Stimulated activated CD8-positive, alpha-beta memory T cell treated with anti-CD3 and anti-CD28 coated beads, Interleukin-12 subunit alpha, Interleukin-12 subunit beta, amount 100 ng/mL, for 4 hours (primary cell): ENCODE results near the gene IFIH1.
A peak's percentile ranks its signal among the peaks of the same experiment; 100 is the strongest.

ENCODE experiments used
- DNase-seq: peaks from one replicate; pipeline ENCODE4 v3.0.0-alpha.2; 2020; ENCODE audit warnings: low read depth

Gene IFIH1

GRCh38 chr2:162257425-162257824 lies 61.1 kb downstream of the IFIH1 start:
- no peak for DNase-seq

DNA sequence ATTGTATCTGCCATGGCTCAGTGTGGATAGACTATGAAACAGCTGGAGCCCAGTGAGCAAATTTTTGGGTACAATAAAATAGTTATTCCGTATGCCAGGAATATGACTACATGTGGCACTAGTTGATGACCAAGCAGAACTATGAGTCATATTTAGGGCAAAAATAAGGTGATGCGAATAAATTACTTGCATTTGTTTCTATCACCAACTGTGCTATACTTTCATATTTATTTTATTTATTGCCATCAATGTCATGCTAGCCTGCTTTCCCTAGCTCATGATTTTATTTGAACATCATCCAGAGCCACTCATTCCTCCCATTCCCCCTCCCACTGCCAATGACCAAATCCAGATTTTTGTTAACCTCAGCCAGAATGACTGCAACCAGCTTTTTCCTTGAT lies 61.9 kb downstream of the IFIH1 start:
- DNase-seq = no peak

- DNase-seq = no peak
Observed at GRCh38 chr2:162254236-162254871, 64.1 kb downstream of the IFIH1 start.

DNA sequence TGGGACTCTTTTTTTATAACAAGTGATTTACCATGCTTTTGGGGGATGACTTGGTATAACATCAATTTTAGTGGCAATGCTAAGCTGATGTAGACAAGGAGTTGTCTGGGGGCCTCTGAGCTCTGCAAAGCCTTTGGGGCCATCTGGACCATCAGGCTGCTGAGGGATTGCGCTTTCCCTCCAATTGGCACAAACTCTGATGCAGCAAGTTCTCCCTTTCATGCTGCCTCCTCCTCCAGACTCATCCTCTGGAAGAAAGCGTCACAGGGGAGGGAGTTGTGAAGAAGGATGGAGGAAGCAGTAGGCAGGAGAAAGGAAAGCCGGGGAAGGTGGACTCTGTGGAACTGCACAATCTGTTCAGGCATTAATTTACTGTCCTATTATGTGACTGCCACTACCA lies 65.0 kb downstream of the IFIH1 start:
- no peak for DNase-seq

GRCh38 chr2:162252153-162252552 lies 66.3 kb downstream of the IFIH1 start:
- DNase-seq = no peak

- DNase-seq = no peak
Observed at GRCh38 chr2:162245781-162246180, 72.7 kb downstream of the IFIH1 start.

DNA sequence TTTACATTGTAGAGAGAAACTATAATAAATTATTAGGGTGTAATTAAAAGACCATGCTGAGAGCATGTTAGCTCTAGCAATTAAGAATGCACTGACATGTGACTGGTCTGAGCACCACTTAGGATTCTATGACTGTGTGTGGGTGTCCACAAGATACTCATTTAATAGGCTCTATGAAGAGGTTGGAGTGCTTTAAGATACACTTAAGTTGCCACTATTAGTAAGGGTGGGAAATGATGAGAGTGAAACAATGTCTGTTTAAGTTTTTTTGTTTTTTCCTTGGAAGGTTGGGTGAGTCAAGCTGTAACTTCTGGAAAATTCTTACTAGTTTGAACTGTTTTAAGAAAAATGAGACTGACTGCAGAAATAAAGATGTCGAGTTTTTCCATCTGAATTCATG lies 73.4 kb downstream of the IFIH1 start:
- DNase-seq = no peak

DNA sequence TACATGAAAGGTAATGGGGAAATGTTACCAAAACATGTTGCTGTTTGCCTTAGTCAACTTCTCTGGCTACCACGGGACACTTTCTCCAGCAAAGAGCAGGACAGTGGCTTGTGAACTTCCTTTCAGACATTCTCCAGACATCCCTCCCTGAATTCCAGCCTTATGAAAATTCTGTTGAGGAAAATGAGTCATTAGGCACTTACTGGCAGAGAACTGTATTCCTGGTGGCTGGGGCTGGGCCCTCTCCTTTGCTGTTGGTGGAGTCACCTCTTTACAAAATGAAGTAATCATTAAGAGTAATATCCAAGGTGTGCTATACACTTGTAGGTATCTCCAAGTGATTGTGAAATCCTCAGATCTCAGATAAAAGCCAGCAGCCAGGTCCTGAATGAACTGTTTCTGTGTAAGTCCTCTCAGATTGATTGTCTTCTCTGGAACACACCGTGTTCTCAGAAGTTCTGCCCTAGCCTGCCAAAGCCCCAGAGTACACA lies 73.9 kb downstream of the IFIH1 start:
- no peak for DNase-seq

DNA sequence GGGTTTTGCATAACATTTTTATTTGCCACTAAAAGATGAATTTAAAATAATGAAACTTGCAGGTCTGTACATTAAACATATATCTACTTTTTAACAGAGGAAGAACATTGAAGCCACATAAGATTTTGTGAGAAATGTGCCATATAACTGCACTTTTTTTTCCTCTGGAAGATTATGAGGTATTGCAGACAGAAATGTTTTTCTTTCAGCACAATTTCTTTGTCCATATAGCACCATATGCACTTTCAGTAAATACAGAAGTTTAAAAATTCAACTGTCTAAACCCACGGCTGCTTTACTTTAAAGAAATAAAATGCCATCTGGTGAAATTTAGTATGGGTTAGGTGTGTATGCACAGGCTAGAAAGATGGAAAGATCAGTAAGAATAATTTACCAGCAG lies 74.8 kb downstream of the IFIH1 start:
- no peak for DNase-seq

GRCh38 chr2:162243294-162243693 lies 75.2 kb downstream of the IFIH1 start, which contains the start of gene FAP:
Gene FAP (minus strand): TSS chr2:162243445. CDS start chr2:162243327, 118 bp downstream.
- no peak for DNase-seq

DNA sequence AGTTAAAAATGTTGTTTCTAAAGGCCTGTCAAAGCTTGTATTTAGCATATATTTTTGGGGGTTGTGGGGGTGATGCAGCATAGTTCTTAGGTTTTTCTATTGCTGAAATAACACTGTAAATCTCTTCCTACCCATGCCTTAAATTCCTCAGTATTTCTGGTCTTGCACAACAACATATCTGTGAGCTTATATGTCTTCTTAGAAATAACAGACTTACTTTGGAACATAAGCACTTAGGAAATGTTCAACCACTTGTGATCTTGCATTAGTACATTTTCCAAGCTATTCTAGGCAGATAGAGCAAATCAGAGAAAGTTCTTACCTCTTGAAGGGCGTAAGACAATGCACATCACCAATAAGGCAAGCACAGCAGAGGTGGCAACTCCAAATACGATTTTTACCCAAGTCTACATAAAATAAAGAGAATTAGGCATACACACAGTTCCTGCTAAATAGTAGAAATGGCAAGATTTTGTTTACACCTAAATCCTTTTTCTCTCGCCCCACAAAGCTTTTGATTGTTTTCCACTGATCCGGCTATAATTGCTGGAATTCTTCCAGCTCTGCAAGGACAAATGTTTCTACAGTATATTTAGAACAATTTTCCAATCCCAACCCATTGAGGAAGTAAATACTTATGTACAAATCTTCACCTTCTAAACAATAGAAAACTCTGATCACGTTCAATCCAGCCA lies 75.8 kb downstream of the IFIH1 start:
- no peak for DNase-seq

- no peak for DNase-seq
Observed at GRCh38 chr2:162241571-162241970, 76.9 kb downstream of the IFIH1 start.

GRCh38 chr2:162234620-162235462 lies 83.6 kb downstream of the IFIH1 start:
- DNase-seq = no peak

- no peak for DNase-seq
Observed at GRCh38 chr2:162233197-162233596, 85.3 kb downstream of the IFIH1 start.

GRCh38 chr2:162232671-162233070 lies 85.8 kb downstream of the IFIH1 start:
- DNase-seq = no peak

GRCh38 chr2:162232027-162232426 lies 86.5 kb downstream of the IFIH1 start:
- no peak for DNase-seq

DNA sequence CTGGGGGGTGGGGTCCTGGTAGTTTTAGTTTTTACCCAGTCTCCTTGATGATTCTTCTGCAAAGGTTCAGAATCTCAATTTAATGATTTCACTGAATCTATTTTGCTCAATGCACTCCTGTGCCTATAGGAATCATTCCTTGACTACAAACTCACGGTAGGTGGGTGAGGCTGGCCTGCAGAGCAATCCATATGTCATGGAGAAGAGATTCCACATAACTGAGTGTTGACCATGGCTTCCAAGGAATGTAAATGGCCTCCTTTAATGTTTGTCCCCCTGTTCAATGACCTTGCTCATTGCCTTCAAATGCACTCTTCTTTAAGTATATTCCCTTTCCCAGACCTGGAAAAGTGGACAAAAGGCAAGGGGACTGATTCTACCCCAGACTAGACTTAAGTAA lies 87.7 kb downstream of the IFIH1 start:
- no peak for DNase-seq

DNA sequence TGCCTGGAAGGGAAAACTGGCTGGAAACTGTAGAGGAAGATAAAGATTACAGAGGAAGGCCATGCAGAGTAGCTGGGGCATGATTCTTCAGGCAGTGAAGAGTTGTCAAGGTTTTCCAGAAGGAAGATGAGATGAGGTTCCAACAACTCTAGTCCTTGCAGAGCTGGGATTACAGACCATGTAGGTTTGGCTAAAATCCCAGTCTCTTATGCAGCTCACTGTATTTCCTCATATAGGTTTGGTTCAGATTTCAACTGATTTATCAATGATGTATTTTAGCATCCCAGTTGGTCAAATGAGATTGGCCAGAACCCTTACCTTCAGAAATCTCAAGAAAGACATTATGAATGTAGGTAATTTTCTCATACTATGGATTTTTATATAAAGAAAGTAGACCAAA lies 91.6 kb downstream of the IFIH1 start:
- DNase-seq = no peak

- DNase-seq = peak; percentile 11
Observed at GRCh38 chr2:162221064-162221463, 97.4 kb downstream of the IFIH1 start.

GRCh38 chr2:162220368-162220767 lies 98.1 kb downstream of the IFIH1 start:
- no peak for DNase-seq

DNA sequence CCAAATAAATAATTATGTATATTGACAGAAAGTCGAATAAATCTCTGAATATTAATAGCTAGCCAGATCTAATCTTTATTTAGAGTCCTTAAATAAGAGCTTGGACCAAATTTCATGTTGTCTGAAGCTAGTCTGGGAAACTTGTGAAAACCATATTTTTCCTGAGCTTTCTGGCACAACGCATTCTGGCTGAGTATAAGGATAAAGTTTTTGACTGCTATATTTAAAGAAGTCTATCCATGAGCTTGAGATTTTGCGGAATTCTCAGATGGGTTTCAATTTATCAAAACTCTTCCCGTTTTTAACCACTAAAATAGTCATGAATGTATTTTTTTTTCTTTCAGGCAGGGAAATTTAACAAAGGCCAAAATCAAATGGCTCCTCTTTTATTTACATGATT lies 99.1 kb downstream of the IFIH1 start:
- DNase-seq = no peak

- no peak for DNase-seq
Observed at GRCh38 chr2:162217598-162217997, 100.9 kb downstream of the IFIH1 start.
